NCI-H187 (cell line): ENCODE data around the gene PRDM5.

Source experiments
- DNase-seq, 2 experiments: peaks; one replicate each; lab custom pipeline; 2025; lab: John Stamatoyannopoulos, UW

The PRDM5 gene

GRCh38 chr4:120903419-120903818 lies 19.1 kb downstream of the PRDM5 start:
- DNase-seq, result no peak

- no peak for DNase-seq
Measured at GRCh38 chr4:120902925-120903324, 19.6 kb downstream of the PRDM5 start.

GRCh38 chr4:120901731-120902130 lies 20.8 kb downstream of the PRDM5 start:
- no peak for DNase-seq

GRCh38 chr4:120897981-120898719 lies 24.4 kb downstream of the PRDM5 start:
- no peak for DNase-seq

- DNase-seq, result no peak
Measured at GRCh38 chr4:120895554-120895953, 27.0 kb downstream of the PRDM5 start.

GRCh38 chr4:120893314-120893713 lies 29.2 kb downstream of the PRDM5 start:
- no peak for DNase-seq

DNA sequence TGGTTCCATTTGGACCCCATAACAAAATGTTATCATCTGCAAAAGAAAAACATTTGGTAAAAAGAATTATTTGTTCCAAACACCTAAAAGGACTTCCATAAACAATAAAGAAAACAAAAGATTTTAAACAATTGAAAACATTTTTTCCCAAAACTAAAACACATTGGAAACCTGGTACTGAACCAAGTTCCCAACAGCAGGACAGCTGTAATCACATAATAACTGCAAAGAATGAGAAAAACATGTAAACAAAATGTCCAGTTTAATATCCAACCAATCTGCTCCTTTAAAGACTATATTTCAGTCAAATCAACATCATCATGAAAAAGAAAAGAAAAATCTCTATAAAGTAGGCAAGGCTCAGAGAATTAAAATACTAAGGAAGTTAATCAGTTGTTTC lies 36.3 kb downstream of the PRDM5 start:
- no peak for DNase-seq

DNA sequence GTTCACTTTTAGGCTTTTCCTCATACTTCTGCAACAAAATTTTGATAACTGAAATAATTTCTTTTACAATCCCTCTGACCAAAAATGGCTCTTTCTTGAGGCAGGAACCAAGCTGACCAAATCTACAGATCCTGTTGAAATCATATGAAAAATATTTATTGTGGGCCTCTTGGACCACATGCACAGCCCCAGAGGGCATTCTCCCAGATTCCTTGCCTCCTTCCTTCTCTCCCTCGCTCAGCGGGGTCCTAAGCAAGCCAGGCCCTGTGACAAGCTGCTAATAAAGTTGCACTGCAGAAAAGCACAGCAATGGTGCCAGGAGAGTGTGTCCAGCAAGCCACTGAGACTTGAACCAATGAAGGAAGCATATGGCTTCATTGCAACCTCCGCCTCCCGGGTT lies 40.7 kb downstream of the PRDM5 start:
- no peak for DNase-seq

DNA sequence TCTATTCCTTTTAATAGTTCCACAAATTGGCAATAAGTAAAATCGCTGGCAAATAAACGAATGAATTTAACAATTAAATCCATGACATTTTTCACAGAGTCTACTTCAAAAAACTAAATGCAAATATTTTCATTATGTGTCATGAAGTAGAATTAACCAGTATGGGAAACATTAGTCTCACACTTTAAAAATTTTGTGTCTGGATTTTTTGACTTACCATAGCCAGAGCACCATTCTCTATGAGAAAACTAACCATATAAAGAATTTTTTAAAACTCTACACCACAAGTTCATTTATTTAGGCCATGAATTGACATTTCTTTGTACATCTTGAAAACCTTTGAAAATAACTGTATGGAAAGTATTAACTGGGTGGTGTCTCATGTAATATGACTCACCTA lies 41.2 kb downstream of the PRDM5 start:
- DNase-seq, result no peak

DNA sequence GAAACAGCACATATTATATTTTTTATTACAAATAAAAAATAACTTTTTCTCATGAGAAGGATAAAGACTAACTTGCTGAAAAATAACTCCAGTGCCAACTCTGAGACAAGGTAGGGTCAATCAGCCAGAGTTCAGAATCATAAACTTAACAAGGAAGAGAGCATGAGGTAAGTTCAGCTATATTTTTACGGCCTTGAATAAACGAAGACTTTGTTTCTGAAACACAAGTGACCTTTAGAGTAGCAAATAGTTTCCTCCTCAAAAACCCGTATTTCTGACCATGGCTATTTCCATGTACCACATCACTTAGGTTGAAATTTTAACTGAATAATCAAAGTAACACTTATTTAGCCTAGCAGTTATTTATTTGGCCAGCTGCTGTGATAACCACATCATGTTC lies 45.5 kb downstream of the PRDM5 start:
- DNase-seq, result no peak

DNA sequence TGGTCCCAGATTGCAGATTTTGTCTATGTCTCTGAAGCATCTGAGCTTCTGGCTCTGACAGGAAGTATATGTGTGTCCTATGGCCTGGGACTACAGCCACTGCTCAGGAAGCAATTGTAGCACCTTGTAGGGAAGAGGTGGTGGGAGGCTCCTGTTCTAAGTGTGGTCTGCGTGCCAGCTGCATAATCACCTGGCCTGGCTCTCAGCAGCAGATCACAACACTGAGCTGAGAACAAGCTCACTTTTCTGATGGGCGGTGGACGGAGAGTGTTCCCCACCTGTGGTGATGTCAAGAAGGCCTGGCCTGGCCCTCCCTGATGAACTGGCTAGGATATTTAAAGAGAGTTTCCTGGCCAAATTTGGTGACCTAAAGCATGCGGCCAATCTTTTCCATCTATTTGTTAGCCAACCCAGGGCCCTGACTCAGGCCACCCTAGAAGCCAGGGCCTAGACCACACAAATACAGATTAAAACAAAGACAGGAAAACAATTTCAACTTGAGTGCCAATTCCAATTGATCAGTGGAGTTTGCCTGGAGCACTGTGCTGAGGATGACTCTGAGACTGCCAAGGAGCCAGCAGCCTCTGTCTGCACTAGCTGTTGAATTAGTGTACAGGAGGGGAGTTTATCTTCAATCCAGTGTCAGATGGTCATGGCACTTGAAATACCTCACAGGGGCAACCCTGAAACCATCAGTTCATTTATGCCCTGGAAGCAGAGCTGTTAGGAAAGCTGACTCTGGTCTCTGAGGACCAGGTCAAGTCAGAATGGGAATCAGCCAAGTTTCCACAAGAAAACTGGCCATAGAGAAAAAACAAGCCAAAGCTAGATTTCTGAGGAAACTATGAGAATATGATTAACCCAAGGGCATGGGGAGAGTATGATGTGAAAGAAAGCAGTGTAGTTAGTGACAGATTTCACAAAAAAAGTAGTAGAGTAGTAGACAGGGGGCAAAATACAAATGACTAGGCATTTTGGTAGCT lies 47.4 kb downstream of the PRDM5 start:
- DNase-seq, result no peak

- DNase-seq, result no peak
Measured at GRCh38 chr4:120873554-120873953, 49.0 kb downstream of the PRDM5 start.

- no peak for DNase-seq
Measured at GRCh38 chr4:120871173-120871572, 51.4 kb downstream of the PRDM5 start.

- no peak for DNase-seq
Measured at GRCh38 chr4:120870279-120870673, 52.2 kb downstream of the PRDM5 start.

DNA sequence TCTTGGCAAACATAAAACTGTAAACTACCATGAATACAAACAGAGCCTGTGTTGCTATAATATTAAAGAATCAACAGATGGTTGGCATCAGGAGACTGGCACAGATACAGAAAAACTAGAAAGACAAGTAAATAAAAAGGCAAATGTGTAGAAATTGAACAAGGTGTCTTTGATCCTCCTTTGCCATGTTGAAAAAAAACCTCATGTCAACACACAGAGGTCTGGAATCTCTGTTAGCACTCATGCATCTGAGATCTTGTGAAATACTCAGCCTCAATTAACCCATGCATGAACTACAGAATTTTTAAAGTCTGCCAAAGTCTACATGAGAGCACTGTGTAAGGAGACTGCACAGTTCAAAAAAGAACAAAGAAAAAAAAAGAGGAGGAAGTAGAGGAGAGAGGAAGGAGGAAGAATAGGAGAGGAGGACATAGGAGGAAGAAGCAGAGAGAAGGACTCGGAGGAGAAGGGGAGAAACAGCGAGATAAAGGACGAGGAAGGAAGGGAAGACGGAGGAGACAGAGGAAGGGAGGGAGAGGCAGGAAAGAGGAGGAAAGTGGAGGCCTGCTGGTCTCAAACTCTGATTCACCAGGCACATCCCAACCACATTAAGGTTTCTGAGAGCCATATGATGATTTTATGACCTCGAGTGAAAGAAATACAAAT lies 52.8 kb downstream of the PRDM5 start:
- DNase-seq, result no peak

- no peak for DNase-seq
Measured at GRCh38 chr4:120867506-120867905, 55.0 kb downstream of the PRDM5 start.

GRCh38 chr4:120865985-120866384 lies 56.5 kb downstream of the PRDM5 start:
- DNase-seq, result peak in 1 of 2 experiments; percentile 39

GRCh38 chr4:120864969-120865368 lies 57.6 kb downstream of the PRDM5 start:
- DNase-seq, result no peak

DNA sequence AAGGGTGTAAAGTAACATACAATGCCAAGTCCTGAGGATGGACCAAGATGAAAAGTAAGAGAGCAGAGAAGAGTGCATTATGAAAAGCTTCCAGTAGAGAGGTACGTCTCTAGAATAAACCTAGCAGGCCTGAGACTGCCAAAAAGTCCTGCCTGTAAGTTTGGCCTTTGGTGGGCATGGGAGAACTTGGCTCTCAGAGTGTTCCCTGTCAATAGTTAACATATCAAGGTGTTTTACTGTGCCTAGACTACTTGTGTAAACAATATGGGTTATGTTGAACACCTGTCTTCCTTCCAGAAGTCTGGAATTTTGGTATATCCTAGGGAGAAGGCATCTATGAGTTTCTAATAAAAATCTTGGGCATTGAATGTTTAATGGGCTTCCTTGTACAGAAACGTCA lies 60.1 kb downstream of the PRDM5 start:
- DNase-seq, result no peak

DNA sequence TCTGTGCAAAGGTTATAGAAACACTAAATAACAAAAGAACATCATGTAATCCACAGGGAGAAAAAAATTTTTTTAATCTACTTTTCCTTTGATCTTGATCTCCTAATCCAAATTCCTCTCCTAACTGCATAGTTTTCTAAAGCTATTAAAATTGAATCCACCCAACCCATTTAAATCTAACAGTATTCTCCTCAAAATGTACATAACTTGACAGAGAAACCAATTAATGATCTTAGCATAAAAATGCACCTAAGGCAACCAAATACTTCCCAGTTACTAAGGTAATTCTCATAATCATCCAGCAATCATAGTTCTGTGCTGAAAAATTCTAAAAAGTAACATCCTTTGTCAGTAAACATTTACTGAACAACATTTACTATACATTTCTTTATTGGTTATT lies 60.7 kb downstream of the PRDM5 start:
- DNase-seq, result no peak

GRCh38 chr4:120858776-120859175 lies 63.8 kb downstream of the PRDM5 start:
- no peak for DNase-seq

- DNase-seq, result no peak
Measured at GRCh38 chr4:120857312-120857711, 65.2 kb downstream of the PRDM5 start.

GRCh38 chr4:120856294-120856693 lies 66.2 kb downstream of the PRDM5 start:
- DNase-seq, result no peak
